ENCODE measurements around the gene FXYD6. TPM values are rescaled to one million over a fixed set of nuclear protein-coding genes. Genes with fewer than 3 reads are reported as not detected.

The FXYD6 gene
- total RNA-seq, 1 experiment from 2014 or later, result 12.2 TPM

DNA sequence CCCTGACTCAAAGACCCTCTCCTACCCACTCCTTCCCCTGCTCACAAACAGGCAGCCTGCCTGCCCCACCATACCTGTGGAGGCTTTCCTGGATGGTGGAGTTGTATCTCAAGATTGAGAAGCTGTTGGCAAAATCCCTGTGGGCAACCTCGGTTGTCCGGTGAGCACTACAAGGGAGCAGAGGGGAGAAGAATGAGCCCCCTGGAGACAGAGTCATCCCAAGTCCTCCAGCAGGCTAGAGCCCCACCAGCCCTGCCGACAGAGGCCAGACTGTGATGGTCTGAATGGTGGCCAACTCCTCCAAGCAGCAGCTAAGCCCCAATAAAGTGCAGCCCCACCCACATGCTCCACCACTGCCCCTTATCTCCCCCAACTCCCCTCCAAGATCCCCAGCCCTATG is 35.2 kb upstream of the FXYD6 start:
- Histone ChIP-seq H3K36me3 (ENCODE audit: insufficient read depth, low read length, poor library complexity, severe bottlenecking) (no peaks in the 10 kb centered on the region), H3K4me3 (ENCODE audit: low read depth, low read length, poor library complexity, severe bottlenecking) (no peak overlapping the region), H3K27ac (ENCODE audit: low read depth, low read length, poor library complexity, severe bottlenecking) (no peak overlapping the region), H3K27me3 (replicated peaks; ENCODE audit: insufficient read depth, low read depth, low read length, poor library complexity) (no peaks in the 10 kb centered on the region), H3K9me3 (ENCODE audit: low read depth, low read length, poor library complexity, severe bottlenecking) (no peaks in the 10 kb centered on the region), H3K4me1 (ENCODE audit: insufficient read depth, low read length, poor library complexity, severe bottlenecking) (peaks cover 16% of the 10 kb centered on the region)
- intact Hi-C loops (cut with micrococcal nuclease; ENCODE audit: unreplicated experiment), result no loop called here
- POLR2A ChIA-PET (ENCODE audit: low non-redundant PET), result interaction anchor here (0.6 kb wide), 1 partner anchor 10 kb away, joined by 3 read pairs; no protein-coding TSS in a partner anchor
- DNase-seq (ENCODE audit: low spot score), result no peak
- BruUV-seq (replicated peaks), result no TSS peak
- CTCF ChIA-PET, result no interaction called here
- no peak for TF ChIP-seq EZH2 (IDR thresholded peaks at IDR 0.05; ENCODE audit: borderline replicate concordance, low read depth, low read length, poor library complexity, severe bottlenecking)
- TF ChIP-seq, protein P1, sequence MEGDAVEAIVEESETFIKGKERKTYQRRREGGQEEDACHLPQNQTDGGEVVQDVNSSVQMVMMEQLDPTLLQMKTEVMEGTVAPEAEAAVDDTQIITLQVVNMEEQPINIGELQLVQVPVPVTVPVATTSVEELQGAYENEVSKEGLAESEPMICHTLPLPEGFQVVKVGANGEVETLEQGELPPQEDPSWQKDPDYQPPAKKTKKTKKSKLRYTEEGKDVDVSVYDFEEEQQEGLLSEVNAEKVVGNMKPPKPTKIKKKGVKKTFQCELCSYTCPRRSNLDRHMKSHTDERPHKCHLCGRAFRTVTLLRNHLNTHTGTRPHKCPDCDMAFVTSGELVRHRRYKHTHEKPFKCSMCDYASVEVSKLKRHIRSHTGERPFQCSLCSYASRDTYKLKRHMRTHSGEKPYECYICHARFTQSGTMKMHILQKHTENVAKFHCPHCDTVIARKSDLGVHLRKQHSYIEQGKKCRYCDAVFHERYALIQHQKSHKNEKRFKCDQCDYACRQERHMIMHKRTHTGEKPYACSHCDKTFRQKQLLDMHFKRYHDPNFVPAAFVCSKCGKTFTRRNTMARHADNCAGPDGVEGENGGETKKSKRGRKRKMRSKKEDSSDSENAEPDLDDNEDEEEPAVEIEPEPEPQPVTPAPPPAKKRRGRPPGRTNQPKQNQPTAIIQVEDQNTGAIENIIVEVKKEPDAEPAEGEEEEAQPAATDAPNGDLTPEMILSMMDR (conservative IDR thresholded peaks at IDR 0.05; ENCODE audit: low read depth, low read length), result no peak

DNA sequence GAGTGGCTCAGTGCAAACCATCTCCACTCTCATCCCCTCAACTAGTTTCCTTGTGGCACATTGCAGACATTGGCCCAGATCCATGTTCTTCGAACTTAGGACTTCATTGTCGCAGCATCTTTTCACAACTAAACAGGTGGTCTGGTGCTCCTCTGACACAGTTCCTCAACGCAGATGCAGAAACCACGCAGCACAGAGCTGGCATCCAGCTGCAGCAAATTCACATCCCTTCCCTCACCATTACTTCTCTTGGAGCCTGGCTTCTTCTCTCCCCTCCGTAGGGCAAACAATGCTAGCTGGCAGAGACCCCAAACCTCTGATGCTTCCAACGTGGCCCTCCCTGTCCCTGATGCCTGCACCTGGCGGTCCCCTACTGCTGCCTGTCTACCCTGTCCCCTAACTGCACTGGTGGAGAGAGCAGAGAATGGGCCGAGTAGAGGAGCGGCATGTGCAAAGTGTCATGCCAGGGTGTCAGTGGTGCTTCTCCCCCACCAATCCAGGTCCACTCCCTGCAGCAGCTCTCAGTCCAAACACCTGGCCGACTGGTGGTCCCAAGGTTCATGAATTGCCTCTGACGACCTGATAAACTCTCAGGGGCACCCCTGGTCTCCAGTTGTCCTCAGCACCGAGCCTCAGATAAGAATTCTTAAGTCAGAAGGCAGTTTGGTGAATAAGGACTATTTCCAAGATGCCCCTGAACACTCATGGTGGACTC is 34.6 kb upstream of the FXYD6 start:
- ChIA-PET POLR2A (ENCODE audit: low non-redundant PET) (no interaction called here), CTCF (no interaction called here)
- BruUV-seq (replicated peaks), result no TSS peak
- H3K4me3 ChIP-seq (ENCODE audit: low read depth, low read length, poor library complexity, severe bottlenecking), result no peak overlapping the region
- no peaks in the 10 kb centered on the region for H3K9me3 ChIP-seq (ENCODE audit: low read depth, low read length, poor library complexity, severe bottlenecking)
- H3K27me3 ChIP-seq (replicated peaks; ENCODE audit: insufficient read depth, low read depth, low read length, poor library complexity), result no peaks in the 10 kb centered on the region
- H3K27ac ChIP-seq (ENCODE audit: low read depth, low read length, poor library complexity, severe bottlenecking), result no peak overlapping the region
- intact Hi-C loops (cut with micrococcal nuclease; ENCODE audit: unreplicated experiment), result no loop called here
- TF ChIP-seq, protein P1 (conservative IDR thresholded peaks at IDR 0.05; ENCODE audit: low read depth, low read length), result no peak
- no peak for TF ChIP-seq EZH2 (IDR thresholded peaks at IDR 0.05; ENCODE audit: borderline replicate concordance, low read depth, low read length, poor library complexity, severe bottlenecking)
- DNase-seq (ENCODE audit: low spot score), result no peak
- H3K36me3 ChIP-seq (ENCODE audit: insufficient read depth, low read length, poor library complexity, severe bottlenecking), result no peaks in the 10 kb centered on the region
- H3K4me1 ChIP-seq (ENCODE audit: insufficient read depth, low read length, poor library complexity, severe bottlenecking), result peaks cover 18% of the 10 kb centered on the region

DNA sequence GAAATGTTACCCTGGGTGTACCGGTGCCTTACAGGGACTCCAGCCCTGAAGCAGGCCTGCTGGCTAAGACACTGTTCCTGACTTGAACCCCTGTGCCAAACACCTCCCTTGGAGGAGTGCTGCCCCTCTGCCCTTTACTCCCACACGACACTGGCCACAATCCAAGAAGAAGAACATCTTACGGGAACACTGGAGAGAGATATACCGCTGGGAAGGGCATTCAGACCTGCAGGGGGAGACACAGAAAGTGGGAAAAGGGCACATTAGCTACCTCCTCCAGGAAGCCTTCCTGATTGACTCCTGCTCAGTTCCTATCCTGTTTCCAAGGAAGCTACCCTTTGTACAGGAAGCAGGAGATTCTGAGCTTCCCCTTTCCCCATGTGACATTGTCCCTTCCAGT is 34.1 kb upstream of the FXYD6 start:
- no peaks in the 10 kb centered on the region for H3K9me3 ChIP-seq (ENCODE audit: low read depth, low read length, poor library complexity, severe bottlenecking)
- CTCF ChIA-PET, result no interaction called here
- BruUV-seq (replicated peaks), result no TSS peak
- intact Hi-C loops (cut with micrococcal nuclease; ENCODE audit: unreplicated experiment), result no loop called here
- peaks cover 18% of the 10 kb centered on the region for H3K4me1 ChIP-seq (ENCODE audit: insufficient read depth, low read length, poor library complexity, severe bottlenecking)
- TF ChIP-seq, protein P1 (conservative IDR thresholded peaks at IDR 0.05; ENCODE audit: low read depth, low read length), result no peak
- no peak for TF ChIP-seq EZH2 (IDR thresholded peaks at IDR 0.05; ENCODE audit: borderline replicate concordance, low read depth, low read length, poor library complexity, severe bottlenecking)
- no peak overlapping the region for H3K27ac ChIP-seq (ENCODE audit: low read depth, low read length, poor library complexity, severe bottlenecking)
- POLR2A ChIA-PET (ENCODE audit: low non-redundant PET), result no interaction called here
- DNase-seq (ENCODE audit: low spot score), result no peak
- H3K4me3 ChIP-seq (ENCODE audit: low read depth, low read length, poor library complexity, severe bottlenecking), result no peak overlapping the region
- H3K27me3 ChIP-seq (replicated peaks; ENCODE audit: insufficient read depth, low read depth, low read length, poor library complexity), result no peaks in the 10 kb centered on the region
- H3K36me3 ChIP-seq (ENCODE audit: insufficient read depth, low read length, poor library complexity, severe bottlenecking), result no peaks in the 10 kb centered on the region

Data from A673 (cell line).